Measurements from ENCODE around the gene FAM168A.

GRCh38 chr11:73475549-73476095, 122.3 kb downstream of the FAM168A start:
- TF ChIP-seq CTCF (IDR thresholded peaks at IDR 0.05) (no peak), POLR2A (IDR thresholded peaks at IDR 0.05) (no peak)
